ENCODE data around the gene FMN1.

- no peak for TF ChIP-seq ZNF142 (CRISPR knock-in tag; IDR thresholded peaks at IDR 0.05)
- TF ChIP-seq ZNF552 (CRISPR knock-in tag; IDR thresholded peaks at IDR 0.05; ENCODE audit: borderline replicate concordance): no peak
- TF ChIP-seq ZNF138 (CRISPR knock-in tag; IDR thresholded peaks at IDR 0.05; ENCODE audit: low read depth): no peak
- no peak for TF ChIP-seq NFYB (CRISPR knock-in tag; IDR thresholded peaks at IDR 0.05)
- no peak for TF ChIP-seq SMAD3 (CRISPR knock-in tag; IDR thresholded peaks at IDR 0.05)
- TF ChIP-seq ZNF225 (CRISPR knock-in tag; IDR thresholded peaks at IDR 0.05): no peak
- TF ChIP-seq SNAPC5 (CRISPR knock-in tag; IDR thresholded peaks at IDR 0.05; ENCODE audit: borderline replicate concordance): no peak
- no peak for TF ChIP-seq IRF2 (CRISPR knock-in tag; IDR thresholded peaks at IDR 0.05)
- TF ChIP-seq BHLHE40 (IDR thresholded peaks at IDR 0.05; ENCODE audit: low read length): no peak
- no peak for TF ChIP-seq SRSF9 (IDR thresholded peaks at IDR 0.05; ENCODE audit: borderline replicate concordance, insufficient read depth, low read depth, low read length, poor library complexity, severe bottlenecking)
- no peak for TF ChIP-seq ZNF446 (CRISPR knock-in tag; IDR thresholded peaks at IDR 0.05)
- no peak for TF ChIP-seq FOXK1 (CRISPR knock-in tag; IDR thresholded peaks at IDR 0.05; ENCODE audit: borderline replicate concordance, low read depth)
- no peak for TF ChIP-seq GABPA (IDR thresholded peaks at IDR 0.05; ENCODE audit: low read depth, low read length)
- TF ChIP-seq GABPA (CRISPR knock-in tag; IDR thresholded peaks at IDR 0.05; ENCODE audit: low read depth): no peak
- TF ChIP-seq ADNP (CRISPR knock-in tag; IDR thresholded peaks at IDR 0.05): no peak
Observed at GRCh38 chr15:32722136-32722535, 472.4 kb downstream of the FMN1 start.

All from HepG2 (cell line).